Neural progenitor cell (in vitro differentiated cells): Measurements from ENCODE around the gene TNRC18. TPM values are rescaled to one million over a fixed set of nuclear protein-coding genes. Genes with fewer than 3 reads are reported as not detected.

Experiments
- DNase-seq: peaks from one replicate; pipeline ENCODE4 v3.0.0-alpha.2; 2016; ENCODE audit warnings: low spot score
- H2AFZ ChIP-seq: fragments of 200-600 bp; sonication (generic); replicated peaks from 2 replicates; pipeline ENCODE4 v1.6.1; 2016; ENCODE audit warnings: antibody characterized with exemption
- H3F3A ChIP-seq: fragments of 200-600 bp; sonication (generic); 2 replicates; pipeline ENCODE4 v1.6.1; 2016; ENCODE audit warnings: antibody characterized with exemption, low read depth
- H3K27ac ChIP-seq: fragments of 200-600 bp; sonication (generic); 2 replicates; pipeline ENCODE4 v1.5.1; 2016; ENCODE audit warnings: mild to moderate bottlenecking
- H3K27me3 ChIP-seq: fragments of 200-600 bp; sonication (generic); 2 replicates; pipeline ENCODE4 v1.6.1; 2016; ENCODE audit warnings: mild to moderate bottlenecking, moderate library complexity
- H3K36me3 ChIP-seq: fragments of 200-600 bp; sonication (generic); 2 replicates; pipeline ENCODE4 v1.5.1; 2016
- H3K4me1 ChIP-seq: fragments of 200-600 bp; sonication (generic); 2 replicates; pipeline ENCODE4 v1.6.1; 2016; ENCODE audit warnings: mixed run types
- H3K4me2 ChIP-seq: fragments of 200-600 bp; sonication (generic); 2 replicates; pipeline ENCODE4 v1.6.1; 2016
- H3K4me3 ChIP-seq: fragments of 200-600 bp; sonication (generic); 2 replicates; pipeline ENCODE4 v1.5.1; 2016
- H3K79me2 ChIP-seq: fragments of 200-600 bp; sonication (generic); 2 replicates; pipeline ENCODE4 v1.6.1; 2016; ENCODE audit warnings: low read depth
- H3K9ac ChIP-seq: fragments of 200-600 bp; sonication (generic); 2 replicates; pipeline ENCODE4 v1.6.1; 2016
- H3K9me3 ChIP-seq: fragments of 200-600 bp; sonication (generic); 2 replicates; pipeline ENCODE4 v1.5.1; 2016; ENCODE audit warnings: low read depth
- H4K20me1 ChIP-seq: fragments of 200-600 bp; sonication (generic); 2 replicates; pipeline ENCODE4 v1.6.1; 2016; ENCODE audit warnings: low read depth
- H3K27ac Mint-ChIP-seq: 3 replicates; pipeline ENCODE4 v1.8.0; 2021; ENCODE audit warnings: mixed read lengths
- H3K27me3 Mint-ChIP-seq: 2 replicates; pipeline ENCODE4 v1.8.0; 2022; ENCODE audit warnings: low read depth, mild to moderate bottlenecking, inconsistent platforms, moderate library complexity, mixed read lengths; ENCODE audit not compliant: insufficient read depth
- H3K36me3 Mint-ChIP-seq: 3 replicates; pipeline ENCODE4 v1.8.0; 2021; ENCODE audit warnings: mixed read lengths
- H3K4me1 Mint-ChIP-seq: 3 replicates; pipeline ENCODE4 v1.8.0; 2021; ENCODE audit warnings: mixed read lengths
- H3K4me3 Mint-ChIP-seq: 3 replicates; pipeline ENCODE4 v1.8.0; 2021; ENCODE audit warnings: mild to moderate bottlenecking, moderate library complexity, mixed read lengths
- H3K9me3 Mint-ChIP-seq: 3 replicates; pipeline ENCODE4 v1.8.0; 2020; ENCODE audit warnings: mixed read lengths
- CTCF ChIP-seq: fragments of 200-600 bp; sonication (generic); IDR thresholded peaks from 2 replicates; pipeline ENCODE4 v1.5.1; 2017; ENCODE audit warnings: antibody characterized with exemption, mild to moderate bottlenecking
- EZH2 ChIP-seq: fragments of 200-600 bp; sonication (generic); IDR thresholded peaks from 2 replicates; pipeline ENCODE4 v1.6.1; 2017; ENCODE audit warnings: antibody characterized with exemption, mild to moderate bottlenecking, moderate library complexity
- EZH2phosphoT487 ChIP-seq: fragments of 200-600 bp; sonication (generic); IDR thresholded peaks from 2 replicates; pipeline ENCODE4 v1.6.1; 2017; ENCODE audit warnings: antibody characterized with exemption
- total RNA-seq: library from RNA; depleted of rRNA; stranded (reverse); fragments of >200 nt; gene quantifications from 2 replicates; pipeline ENCODE4 v1.2.3, GENCODE V29; 2015; ENCODE audit warnings: low replicate concordance

Gene TNRC18
- total RNA-seq, 1 donor from 2014 or later = 16.1 TPM

GRCh38 chr7:5455581-5456219 lies 32.1 kb upstream of the TNRC18 start:
- Mint-ChIP-seq H3K4me3 (no peak overlapping the region), H3K27me3 (peaks cover 8% of the 10 kb centered on the region), H3K27ac (no peak overlapping the region), H3K9me3 (no peaks in the 10 kb centered on the region), H3K36me3 (no peaks in the 10 kb centered on the region), H3K4me1 (peaks cover 27% of the 10 kb centered on the region)
- Histone ChIP-seq H3K9me3 (no peaks in the 10 kb centered on the region), H4K20me1 (no peaks in the 10 kb centered on the region), H2AFZ (no peak overlapping the region), H3K27ac (no peak overlapping the region), H3K36me3 (no peaks in the 10 kb centered on the region), H3K27me3 (no peaks in the 10 kb centered on the region), H3F3A (peaks cover 12% of the 10 kb centered on the region), H3K9ac (no peak overlapping the region), H3K79me2 (no peaks in the 10 kb centered on the region), H3K4me3 (no peak overlapping the region), H3K4me1 (peaks cover 5% of the 10 kb centered on the region), H3K4me2 (no peak overlapping the region)
- no peak for TF ChIP-seq EZH2
- TF ChIP-seq CTCF = no peak
- no peak for TF ChIP-seq EZH2phosphoT487
- no peak for DNase-seq

GRCh38 chr7:5455175-5455574 lies 31.5 kb upstream of the TNRC18 start:
- H3K36me3 Mint-ChIP-seq = no peaks in the 10 kb centered on the region
- H3K36me3 ChIP-seq = no peaks in the 10 kb centered on the region
- no peaks in the 10 kb centered on the region for H4K20me1 ChIP-seq
- H3K9ac ChIP-seq = no peak overlapping the region
- no peak overlapping the region for H3K4me3 ChIP-seq
- no peak overlapping the region for H3K4me2 ChIP-seq
- H3K4me3 Mint-ChIP-seq = no peak overlapping the region
- H3K4me1 Mint-ChIP-seq = peaks cover 32% of the 10 kb centered on the region
- no peaks in the 10 kb centered on the region for H3K9me3 Mint-ChIP-seq
- peaks cover 8% of the 10 kb centered on the region for H3K27me3 Mint-ChIP-seq
- H3K27ac Mint-ChIP-seq = no peak overlapping the region
- no peaks in the 10 kb centered on the region for H3K9me3 ChIP-seq
- no peaks in the 10 kb centered on the region for H3K27me3 ChIP-seq
- TF ChIP-seq CTCF (no peak), EZH2 (no peak), EZH2phosphoT487 (no peak)
- no peaks in the 10 kb centered on the region for H3K79me2 ChIP-seq
- peaks cover 12% of the 10 kb centered on the region for H3F3A ChIP-seq
- H2AFZ ChIP-seq = no peak overlapping the region
- H3K27ac ChIP-seq = no peak overlapping the region
- H3K4me1 ChIP-seq = peaks cover 7% of the 10 kb centered on the region
- no peak for DNase-seq

GRCh38 chr7:5454485-5454884 lies 30.9 kb upstream of the TNRC18 start:
- H3K4me2 ChIP-seq = no peak overlapping the region
- peaks cover 8% of the 10 kb centered on the region for H3K27me3 Mint-ChIP-seq
- no peak overlapping the region for H3K9ac ChIP-seq
- H3K36me3 Mint-ChIP-seq = no peaks in the 10 kb centered on the region
- H3K9me3 ChIP-seq = no peaks in the 10 kb centered on the region
- H3F3A ChIP-seq = peaks cover 12% of the 10 kb centered on the region
- no peak for DNase-seq
- no peaks in the 10 kb centered on the region for H3K36me3 ChIP-seq
- no peak overlapping the region for H3K4me3 Mint-ChIP-seq
- no peaks in the 10 kb centered on the region for H3K9me3 Mint-ChIP-seq
- H3K4me1 Mint-ChIP-seq = peaks cover 32% of the 10 kb centered on the region
- no peak for TF ChIP-seq EZH2phosphoT487
- no peak for TF ChIP-seq CTCF
- TF ChIP-seq EZH2 = no peak
- no peak overlapping the region for H2AFZ ChIP-seq
- no peak overlapping the region for H3K4me3 ChIP-seq
- no peak overlapping the region for H3K27ac Mint-ChIP-seq
- H3K27me3 ChIP-seq = no peaks in the 10 kb centered on the region
- H4K20me1 ChIP-seq = no peaks in the 10 kb centered on the region
- peaks cover 7% of the 10 kb centered on the region for H3K4me1 ChIP-seq
- H3K27ac ChIP-seq = no peak overlapping the region
- H3K79me2 ChIP-seq = no peaks in the 10 kb centered on the region
